22Rv1 (cell line): ENCODE results near the gene SETD5.

Source experiments
- H3K27ac ChIP-seq: fragments of 450-650 bp; 2 replicates; pipeline ENCODE4 v1.5.1; 2017
- ZFX ChIP-seq: fragments of 450-650 bp; IDR thresholded peaks from 2 replicates; pipeline ENCODE4 v1.6.1; 2017; ENCODE audit warnings: antibody characterized with exemption, borderline replicate concordance
- TF ChIP-seq, protein P1 (sequence below): fragments of 450-650 bp; IDR thresholded peaks from 2 replicates; pipeline ENCODE4 v1.5.1; 2017; ENCODE audit warnings: mild to moderate bottlenecking

Gene SETD5

DNA sequence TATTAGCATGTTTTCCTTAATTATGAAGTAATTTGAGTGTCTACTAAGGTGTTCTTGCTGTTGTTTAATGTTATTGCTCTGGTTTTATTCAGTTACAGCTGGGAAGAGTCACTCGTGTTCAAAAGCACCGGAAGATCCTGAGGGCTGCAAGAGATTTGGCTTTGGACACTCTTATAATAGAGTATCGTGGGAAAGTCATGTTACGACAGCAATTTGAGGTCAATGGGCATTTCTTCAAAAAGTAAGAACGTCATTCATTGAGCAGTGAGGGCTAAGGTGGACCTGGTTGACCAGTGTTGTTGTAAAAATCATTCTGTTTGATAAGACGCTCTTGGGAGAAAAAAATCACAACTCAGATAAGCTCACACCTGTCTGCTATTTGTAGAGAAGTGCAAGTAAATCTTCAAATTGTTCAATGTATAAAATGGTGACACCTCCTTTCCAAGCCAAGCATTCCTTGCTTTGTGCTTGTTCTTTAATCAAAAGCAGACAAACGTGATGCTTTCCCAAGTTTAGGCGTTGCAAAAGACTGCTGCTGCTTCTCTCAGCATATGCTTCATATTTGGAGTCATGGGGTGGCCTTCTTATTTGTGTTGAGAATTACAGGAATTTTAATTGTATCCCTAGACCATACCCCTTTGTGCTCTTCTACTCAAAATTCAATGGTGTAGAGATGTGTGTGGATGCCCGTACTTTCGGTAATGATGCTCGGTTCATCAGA, 44.2 kb downstream of the SETD5 start:
- TF ChIP-seq ZFX: no peak

DNA sequence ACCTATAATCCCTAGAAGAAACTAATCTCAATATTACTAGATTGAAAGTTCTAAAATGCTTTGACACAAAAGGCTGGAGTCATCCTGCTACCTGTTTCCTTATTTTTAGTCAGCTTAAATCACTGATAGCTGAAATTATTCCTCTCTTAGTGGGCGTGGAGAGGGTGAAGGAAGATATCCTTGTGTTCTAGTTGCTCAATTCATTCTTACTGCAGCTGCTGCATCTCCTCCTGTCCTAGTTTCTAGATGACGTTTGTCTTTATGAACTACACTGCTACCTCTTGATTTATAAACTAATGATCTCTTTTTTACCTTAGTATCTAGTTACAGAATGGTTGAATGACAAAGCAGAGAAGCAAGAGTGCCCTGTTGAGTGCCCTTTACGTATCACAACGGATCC, 50.7 kb downstream of the SETD5 start:
- no peak overlapping the region for H3K27ac ChIP-seq
- no peak for TF ChIP-seq ZFX
- TF ChIP-seq, protein P1, sequence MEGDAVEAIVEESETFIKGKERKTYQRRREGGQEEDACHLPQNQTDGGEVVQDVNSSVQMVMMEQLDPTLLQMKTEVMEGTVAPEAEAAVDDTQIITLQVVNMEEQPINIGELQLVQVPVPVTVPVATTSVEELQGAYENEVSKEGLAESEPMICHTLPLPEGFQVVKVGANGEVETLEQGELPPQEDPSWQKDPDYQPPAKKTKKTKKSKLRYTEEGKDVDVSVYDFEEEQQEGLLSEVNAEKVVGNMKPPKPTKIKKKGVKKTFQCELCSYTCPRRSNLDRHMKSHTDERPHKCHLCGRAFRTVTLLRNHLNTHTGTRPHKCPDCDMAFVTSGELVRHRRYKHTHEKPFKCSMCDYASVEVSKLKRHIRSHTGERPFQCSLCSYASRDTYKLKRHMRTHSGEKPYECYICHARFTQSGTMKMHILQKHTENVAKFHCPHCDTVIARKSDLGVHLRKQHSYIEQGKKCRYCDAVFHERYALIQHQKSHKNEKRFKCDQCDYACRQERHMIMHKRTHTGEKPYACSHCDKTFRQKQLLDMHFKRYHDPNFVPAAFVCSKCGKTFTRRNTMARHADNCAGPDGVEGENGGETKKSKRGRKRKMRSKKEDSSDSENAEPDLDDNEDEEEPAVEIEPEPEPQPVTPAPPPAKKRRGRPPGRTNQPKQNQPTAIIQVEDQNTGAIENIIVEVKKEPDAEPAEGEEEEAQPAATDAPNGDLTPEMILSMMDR: no peak

More for the DNA sequence above, 44.2 kb downstream of the SETD5 start:
- no peak overlapping the region for H3K27ac ChIP-seq

DNA sequence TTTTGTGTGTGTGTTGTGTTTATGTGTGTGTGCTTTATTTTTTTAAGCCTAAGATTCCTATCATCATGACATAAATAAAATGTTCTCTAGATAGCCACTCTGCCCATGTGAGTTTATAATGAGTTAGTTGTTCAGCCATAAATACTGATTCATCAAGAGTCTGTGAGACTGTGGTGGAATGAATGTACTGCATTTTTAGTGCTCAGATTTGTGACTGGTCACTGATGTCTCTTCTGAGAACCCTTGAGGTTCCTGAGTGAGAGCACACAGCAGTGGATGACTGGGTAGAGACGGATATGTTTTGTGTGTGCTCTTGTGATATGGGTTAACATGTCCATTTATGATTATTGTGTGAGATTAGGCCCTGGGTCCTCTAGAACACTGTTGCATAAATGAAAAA, 51.2 kb downstream of the SETD5 start:
- H3K27ac ChIP-seq: no peak overlapping the region
- TF ChIP-seq, protein P1: no peak
- no peak for TF ChIP-seq ZFX

DNA sequence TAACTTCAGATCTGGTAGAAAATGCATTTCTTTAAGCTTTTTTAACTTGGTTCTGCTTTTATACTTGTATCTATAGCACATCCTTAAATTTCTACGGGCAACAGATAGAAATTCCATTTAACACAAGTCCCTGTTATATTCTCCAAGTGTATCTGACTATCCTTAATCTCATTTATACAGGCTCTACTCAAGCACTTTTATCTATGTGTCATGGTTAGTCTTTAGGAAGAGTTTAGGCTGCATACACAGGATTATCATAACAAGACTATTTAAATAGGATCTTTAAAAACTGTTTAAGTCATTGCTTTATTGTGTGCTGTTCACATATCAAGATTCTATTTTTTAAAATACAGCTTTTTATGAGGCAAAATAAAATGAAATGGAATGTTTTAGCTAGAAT, 52.7 kb downstream of the SETD5 start:
- H3K27ac ChIP-seq: no peak overlapping the region
- TF ChIP-seq ZFX: no peak
- TF ChIP-seq, protein P1: no peak

DNA sequence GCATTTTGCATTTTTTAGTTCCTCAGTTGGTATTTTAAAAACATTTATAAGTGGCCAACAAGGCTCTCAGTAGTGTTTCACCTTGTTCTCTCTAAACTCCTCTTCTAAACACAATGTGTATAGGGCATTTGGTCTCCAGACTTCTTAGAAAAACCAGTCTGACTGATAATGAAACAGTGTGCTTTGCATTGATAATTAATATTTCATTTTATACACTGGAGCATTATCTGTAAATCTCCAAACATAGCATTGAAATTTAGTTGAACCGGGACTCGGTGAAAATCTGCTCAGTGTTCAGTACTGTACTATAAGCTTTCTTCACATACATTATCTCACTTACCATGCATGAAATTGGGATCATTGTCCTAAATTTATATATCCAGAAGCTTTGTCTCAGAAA, 53.6 kb downstream of the SETD5 start:
- TF ChIP-seq ZFX: no peak
- TF ChIP-seq, protein P1: no peak
- no peak overlapping the region for H3K27ac ChIP-seq

DNA sequence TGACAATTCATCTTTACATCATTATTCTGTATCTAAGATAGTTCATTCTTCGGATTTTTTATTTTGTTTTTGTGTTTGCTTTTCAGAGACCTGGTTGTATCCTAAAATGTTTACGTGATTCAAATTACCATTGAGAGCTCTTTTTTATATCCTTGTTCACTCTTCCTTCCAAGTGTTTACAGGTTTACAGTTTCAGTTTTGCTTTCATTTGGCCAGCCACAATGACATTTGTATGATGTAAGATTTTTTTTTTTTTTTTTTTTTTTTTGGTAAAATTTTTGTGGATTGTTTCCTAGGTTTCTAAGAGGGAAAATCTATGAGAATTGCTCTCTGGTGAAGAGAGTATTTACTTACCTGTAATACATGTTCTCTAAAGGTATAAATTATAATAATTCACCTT, 55.0 kb downstream of the SETD5 start:
- no peak for TF ChIP-seq ZFX
- TF ChIP-seq, protein P1: no peak
- no peak overlapping the region for H3K27ac ChIP-seq

DNA sequence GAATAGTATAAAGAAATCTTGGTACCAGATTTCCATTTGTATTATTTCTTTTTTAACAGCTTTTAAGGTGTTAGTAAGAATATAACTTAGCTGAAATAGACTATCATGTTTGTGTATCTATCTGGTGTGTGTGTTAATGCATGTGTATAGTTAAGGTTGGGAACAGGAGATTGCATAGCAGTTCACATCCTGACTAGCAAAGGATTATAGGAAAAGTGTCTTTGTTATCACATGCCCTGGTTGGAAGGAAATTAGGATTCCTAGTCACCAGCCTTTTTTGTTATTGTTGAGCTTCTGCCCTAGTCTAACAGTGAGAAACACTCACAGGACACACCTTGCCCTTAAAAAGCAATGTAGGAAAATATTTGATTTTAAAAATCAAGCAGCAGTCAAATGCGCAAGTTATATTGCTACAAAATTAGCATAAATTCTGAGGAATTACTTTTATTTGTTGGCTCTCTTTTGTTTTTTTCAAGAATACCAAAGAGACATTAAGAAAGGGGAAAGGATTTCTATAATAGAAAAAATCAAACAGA, 58.2 kb downstream of the SETD5 start:
- TF ChIP-seq, protein P1: no peak
- no peak for TF ChIP-seq ZFX

More for the DNA sequence above, 58.2 kb downstream of the SETD5 start:
- no peak overlapping the region for H3K27ac ChIP-seq
